Karpas-422 (cell line): ENCODE results near the gene GTF2H4. TPM values are rescaled to one million over a fixed set of nuclear protein-coding genes. Genes with fewer than 3 reads are reported as not detected.

Experiments used
- DNase-seq: peaks from one replicate; pipeline ENCODE4 v3.0.0-alpha.2; 2015
- H2AFZ ChIP-seq: fragments of 200-600 bp; sonication (generic); 2 replicates; pipeline ENCODE4 v1.6.1; 2014; ENCODE audit warnings: antibody characterized with exemption, low read length, mixed read lengths
- H3K27ac ChIP-seq: fragments of 200-600 bp; sonication (generic); 2 replicates; pipeline ENCODE4 v1.5.1; 2014; ENCODE audit warnings: mild to moderate bottlenecking, low read length, moderate library complexity
- H3K27me3 ChIP-seq: fragments of 200-600 bp; sonication (generic); 2 replicates; pipeline ENCODE4 v1.6.1; 2014; ENCODE audit warnings: low read length, mixed read lengths
- H3K36me3 ChIP-seq: fragments of 200-600 bp; sonication (generic); 2 replicates; pipeline ENCODE4 v1.6.1; 2014; ENCODE audit warnings: low read length, mixed read lengths; ENCODE audit not compliant: insufficient read depth
- H3K4me1 ChIP-seq: fragments of 200-600 bp; sonication (generic); 2 replicates; pipeline ENCODE4 v1.6.1; 2014; ENCODE audit warnings: mild to moderate bottlenecking, low read length, mixed read lengths
- H3K4me2 ChIP-seq: fragments of 200-600 bp; sonication (generic); 2 replicates; pipeline ENCODE4 v1.6.1; 2014; ENCODE audit warnings: low read length, low read depth, mild to moderate bottlenecking; ENCODE audit not compliant: poor library complexity, severe bottlenecking
- H3K4me3 ChIP-seq: fragments of 200-600 bp; sonication (generic); 2 replicates; pipeline ENCODE4 v1.5.1; 2014; ENCODE audit warnings: mild to moderate bottlenecking, antibody characterized with exemption, low read length, mixed read lengths
- H3K79me2 ChIP-seq: fragments of 200-600 bp; sonication (generic); 2 replicates; pipeline ENCODE4 v1.6.1; 2014; ENCODE audit warnings: mild to moderate bottlenecking, low read length, mixed read lengths
- H3K9ac ChIP-seq: fragments of 200-600 bp; sonication (generic); 2 replicates; pipeline ENCODE4 v1.6.0; 2014; ENCODE audit warnings: low read length
- H3K9me2 ChIP-seq: fragments of 200-600 bp; sonication (generic), shearing (Covaris generic); replicated peaks from 2 replicates; pipeline ENCODE4 v1.6.0; 2014; ENCODE audit warnings: mild to moderate bottlenecking, low read length, moderate library complexity; ENCODE audit not compliant: insufficient read depth
- H3K9me3 ChIP-seq: fragments of 300-700, 200-600 bp; sonication (generic); 2 replicates; pipeline ENCODE4 v1.6.1; 2014; ENCODE audit warnings: low read length, mixed read lengths
- H4K20me1 ChIP-seq: fragments of 200-600 bp; sonication (generic); 2 replicates; pipeline ENCODE4 v1.6.1; 2014; ENCODE audit warnings: mild to moderate bottlenecking, antibody characterized with exemption, low read length, low read depth; ENCODE audit not compliant: insufficient read depth
- small RNA-seq: library from RNA; depleted of rRNA; stranded (forward); fragments of <200 nt; gene quantifications from one replicate; pipeline ENCODE3, GENCODE V24; 2014
- total RNA-seq: library from RNA; depleted of rRNA; stranded (reverse); fragments of >200 nt; shearing (Covaris generic); gene quantifications from 2 replicates; pipeline ENCODE4 v1.2.3, GENCODE V29; 2014; ENCODE audit warnings: low replicate concordance; rRNA removed

The GTF2H4 gene
- total RNA-seq, 1 experiment from 2014 or later = 23.4 TPM

GRCh38 chr6:30954631-30955366 lies 46.8 kb downstream of the GTF2H4 start:
- Histone ChIP-seq H3K27me3 (no peaks in the 10 kb centered on the region), H3K9ac (peak overlapping the region; percentile 66), H3K9me3 (no peaks in the 10 kb centered on the region), H4K20me1 (no peaks in the 10 kb centered on the region), H3K4me3 (peak overlapping the region; percentile 65), H3K79me2 (no peaks in the 10 kb centered on the region), H3K4me1 (peaks cover 15% of the 10 kb centered on the region), H3K27ac (no peak overlapping the region), H3K9me2 (no peaks in the 10 kb centered on the region), H2AFZ (peak overlapping the region; percentile 85; the same call in 1 of the 2 replicates), H3K4me2 (peak overlapping the region; percentile 70), H3K36me3 (no peaks in the 10 kb centered on the region)
- DNase-seq = no peak

- H3K79me2 ChIP-seq = no peaks in the 10 kb centered on the region
- H4K20me1 ChIP-seq = no peaks in the 10 kb centered on the region
- no peaks in the 10 kb centered on the region for H3K27me3 ChIP-seq
- no peaks in the 10 kb centered on the region for H3K9me3 ChIP-seq
- peak; percentile 89 for DNase-seq
- H3K9ac ChIP-seq = peak overlapping the region; percentile 66
- peak overlapping the region; percentile 85 for H2AFZ ChIP-seq
- no peak overlapping the region for H3K27ac ChIP-seq
- H3K4me2 ChIP-seq = peak overlapping the region; percentile 70
- H3K4me1 ChIP-seq = peaks cover 15% of the 10 kb centered on the region
- H3K36me3 ChIP-seq = no peaks in the 10 kb centered on the region
- H3K4me3 ChIP-seq = peak overlapping the region; percentile 65
- no peaks in the 10 kb centered on the region for H3K9me2 ChIP-seq
These were observed 47.5 kb downstream of the GTF2H4 start for GRCh38 chr6:30955367-30956042.

GRCh38 chr6:30957716-30958115 lies 49.7 kb downstream of the GTF2H4 start:
- Histone ChIP-seq H3K4me3 (no peak overlapping the region), H3K4me2 (no peak overlapping the region), H3K27ac (no peak overlapping the region), H2AFZ (no peak overlapping the region), H3K9me3 (no peaks in the 10 kb centered on the region), H3K36me3 (no peaks in the 10 kb centered on the region), H4K20me1 (no peaks in the 10 kb centered on the region), H3K4me1 (peaks cover 15% of the 10 kb centered on the region), H3K79me2 (no peaks in the 10 kb centered on the region), H3K9me2 (no peaks in the 10 kb centered on the region), H3K9ac (no peak overlapping the region), H3K27me3 (no peaks in the 10 kb centered on the region)
- no peak for DNase-seq

DNA sequence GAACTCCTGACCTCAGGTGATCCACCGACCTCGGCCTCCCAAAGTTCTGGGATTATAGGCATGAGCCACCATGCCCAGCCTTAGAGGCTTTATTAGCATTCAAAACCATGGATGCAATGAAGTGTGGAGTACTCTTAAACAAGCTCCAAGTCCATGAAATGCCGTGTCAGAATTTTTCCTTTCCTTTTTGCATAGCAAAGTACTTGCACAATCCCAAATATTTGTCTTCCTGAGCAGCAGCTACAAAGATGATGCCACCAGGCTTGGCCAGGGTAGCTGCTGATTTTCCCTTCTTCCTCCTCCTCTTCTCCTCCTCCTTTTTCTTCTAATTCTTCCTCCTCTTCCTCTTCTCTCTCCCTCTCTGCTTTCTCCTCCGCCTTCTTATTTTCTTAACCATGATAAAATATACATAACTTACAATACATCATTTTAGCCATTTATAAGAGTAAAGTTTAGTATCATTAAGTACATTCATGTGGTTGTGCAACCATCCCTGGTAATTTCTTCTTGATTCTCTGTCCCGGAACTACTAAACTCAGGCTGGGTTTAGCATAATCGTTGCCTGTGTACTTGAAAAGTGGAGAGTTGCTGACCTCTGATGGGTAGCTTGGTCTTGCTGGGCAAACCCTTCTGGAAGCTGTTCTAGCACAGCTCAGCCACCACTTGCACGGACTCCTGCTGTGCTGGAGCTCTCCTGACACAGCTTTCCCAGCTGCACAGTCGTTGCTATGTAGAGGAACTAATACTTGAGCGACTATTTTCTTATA lies 53.1 kb downstream of the GTF2H4 start:
- H3K9ac ChIP-seq = no peak overlapping the region
- DNase-seq = no peak
- no peaks in the 10 kb centered on the region for H3K27me3 ChIP-seq
- no peaks in the 10 kb centered on the region for H3K79me2 ChIP-seq
- H2AFZ ChIP-seq = no peak overlapping the region
- peaks cover 2% of the 10 kb centered on the region for H3K4me1 ChIP-seq
- no peaks in the 10 kb centered on the region for H4K20me1 ChIP-seq
- no peak overlapping the region for H3K4me3 ChIP-seq
- H3K36me3 ChIP-seq = no peaks in the 10 kb centered on the region
- H3K9me3 ChIP-seq = no peaks in the 10 kb centered on the region
- H3K4me2 ChIP-seq = no peak overlapping the region
- no peaks in the 10 kb centered on the region for H3K9me2 ChIP-seq
- no peak overlapping the region for H3K27ac ChIP-seq

- no peaks in the 10 kb centered on the region for H3K9me2 ChIP-seq
- H3K4me3 ChIP-seq = no peak overlapping the region
- no peaks in the 10 kb centered on the region for H3K4me1 ChIP-seq
- no peak overlapping the region for H3K4me2 ChIP-seq
- H3K27me3 ChIP-seq = no peaks in the 10 kb centered on the region
- no peaks in the 10 kb centered on the region for H3K79me2 ChIP-seq
- H2AFZ ChIP-seq = no peak overlapping the region
- H3K27ac ChIP-seq = no peak overlapping the region
- H3K9ac ChIP-seq = no peak overlapping the region
- no peak for DNase-seq
- H3K9me3 ChIP-seq = no peaks in the 10 kb centered on the region
- H3K36me3 ChIP-seq = no peaks in the 10 kb centered on the region
- no peaks in the 10 kb centered on the region for H4K20me1 ChIP-seq
These were observed 54.7 kb downstream of the GTF2H4 start for GRCh38 chr6:30962716-30963115.

- no peaks in the 10 kb centered on the region for H3K79me2 ChIP-seq
- no peak overlapping the region for H3K4me2 ChIP-seq
- no peak for DNase-seq
- no peaks in the 10 kb centered on the region for H3K9me2 ChIP-seq
- no peaks in the 10 kb centered on the region for H3K36me3 ChIP-seq
- H3K4me1 ChIP-seq = no peaks in the 10 kb centered on the region
- no peak overlapping the region for H3K27ac ChIP-seq
- H3K27me3 ChIP-seq = no peaks in the 10 kb centered on the region
- H3K4me3 ChIP-seq = no peak overlapping the region
- no peak overlapping the region for H2AFZ ChIP-seq
- no peaks in the 10 kb centered on the region for H3K9me3 ChIP-seq
- H4K20me1 ChIP-seq = no peaks in the 10 kb centered on the region
- no peak overlapping the region for H3K9ac ChIP-seq
These were observed 55.6 kb downstream of the GTF2H4 start for GRCh38 chr6:30963641-30964040.

Small RNAs within 50 kb of the gene (small RNA-seq; reads per million reads assigned to genes)
- not detected for gene RF00019

Other genes with a start within 250 kb of the GTF2H4 start
- gene DHX16, start 235.2 kb upstream of the GTF2H4 start, total RNA-seq = 26.5 and 36.1 TPM in 2 replicates
- gene PPP1R18, start 221.6 kb upstream of the GTF2H4 start, total RNA-seq = 69.8 and 75.3 TPM in 2 replicates
- gene NRM, start 217.2 kb upstream of the GTF2H4 start, total RNA-seq = 16.9 and 38.1 TPM in 2 replicates
- gene MDC1, start 190.9 kb upstream of the GTF2H4 start, total RNA-seq = 9.4 and 11.0 TPM in 2 replicates
- gene TUBB, start 187.9 kb upstream of the GTF2H4 start, total RNA-seq = 403 and 427 TPM in 2 replicates
- gene FLOT1, start 165.5 kb upstream of the GTF2H4 start, total RNA-seq = 58.2 and 103 TPM in 2 replicates
- gene IER3, start 163.7 kb upstream of the GTF2H4 start, total RNA-seq = 0.19 and 0.54 TPM in 2 replicates
- gene DDR1, start 23.7 kb upstream of the GTF2H4 start, total RNA-seq = 0.15 and 0.25 TPM in 2 replicates
- gene VARS2, start 6.0 kb downstream of the GTF2H4 start, total RNA-seq = 42.3 and 50.2 TPM in 2 replicates
- gene SFTA2, start 24.0 kb downstream of the GTF2H4 start, total RNA-seq = not detected in 2 replicates
- not detected in 2 replicates for gene MUCL3, start 32.8 kb downstream of the GTF2H4 start, total RNA-seq
- not detected in 2 replicates for gene MUC21, start 75.5 kb downstream of the GTF2H4 start, total RNA-seq
- gene MUC22, start 102.3 kb downstream of the GTF2H4 start, total RNA-seq = not detected in 2 replicates
- not detected in 2 replicates for gene C6orf15, start 204.4 kb downstream of the GTF2H4 start, total RNA-seq
- gene PSORS1C1, start 206.6 kb downstream of the GTF2H4 start, total RNA-seq = not detected in 2 replicates
- not detected in 2 replicates for gene CDSN, start 212.2 kb downstream of the GTF2H4 start, total RNA-seq
- not detected in 2 replicates for gene PSORS1C2, start 230.9 kb downstream of the GTF2H4 start, total RNA-seq
- gene CCHCR1, start 249.6 kb downstream of the GTF2H4 start, total RNA-seq = 21.3 and 23.1 TPM in 2 replicates